HG03025 (cell line): ENCODE measurements around the gene ZNF638.

ENCODE experiments used
- ATAC-seq: cut with Tn5 transposase; IDR thresholded peaks from one replicate; pipeline ENCODE4 v1.9.1; 2021; ENCODE audit warnings: mild to moderate bottlenecking, moderate library complexity; ENCODE audit not compliant: unreplicated experiment, low FRiP score

ZNF638 gene

GRCh38 chr2:71467180-71467815, 135.7 kb downstream of the ZNF638 start:
- no peak for ATAC-seq

DNA sequence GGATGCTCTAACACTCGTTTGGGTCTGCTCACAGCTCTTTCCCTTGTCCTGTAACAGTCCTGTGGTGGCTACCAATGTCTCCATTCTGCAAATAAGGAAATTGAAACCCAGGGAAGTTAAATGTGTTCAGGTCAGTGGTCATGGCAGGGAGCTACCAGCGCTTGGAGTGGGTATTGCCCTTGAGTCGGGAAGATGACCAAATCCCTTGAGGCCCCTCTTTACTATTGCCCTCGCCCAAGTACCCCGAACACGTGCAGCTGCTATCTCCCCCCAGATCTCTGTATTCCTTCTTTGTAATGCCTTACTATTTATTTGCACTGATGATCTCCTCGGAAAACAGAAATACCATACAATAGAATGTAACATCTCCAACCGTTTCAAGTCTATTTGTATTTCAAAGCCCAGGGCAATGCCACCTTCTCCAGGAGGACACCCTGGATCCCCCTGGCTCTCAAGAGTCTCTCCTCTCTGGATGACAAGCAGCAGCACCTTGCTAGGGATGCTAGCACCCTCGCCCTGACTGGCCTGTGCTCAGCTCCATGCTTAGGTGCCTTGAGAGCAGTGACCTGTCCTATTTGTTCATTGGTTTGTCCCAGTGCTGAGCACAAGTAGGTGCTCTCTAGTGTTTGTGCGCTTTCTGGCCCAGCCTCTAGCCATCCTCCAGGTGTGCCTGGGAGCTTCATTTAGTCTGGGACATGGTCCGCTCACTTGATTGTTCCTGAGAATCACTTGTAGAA, 136.9 kb downstream of the ZNF638 start:
- ATAC-seq, result no peak

GRCh38 chr2:71469403-71470398, 138.1 kb downstream of the ZNF638 start:
- ATAC-seq, result no peak

DNA sequence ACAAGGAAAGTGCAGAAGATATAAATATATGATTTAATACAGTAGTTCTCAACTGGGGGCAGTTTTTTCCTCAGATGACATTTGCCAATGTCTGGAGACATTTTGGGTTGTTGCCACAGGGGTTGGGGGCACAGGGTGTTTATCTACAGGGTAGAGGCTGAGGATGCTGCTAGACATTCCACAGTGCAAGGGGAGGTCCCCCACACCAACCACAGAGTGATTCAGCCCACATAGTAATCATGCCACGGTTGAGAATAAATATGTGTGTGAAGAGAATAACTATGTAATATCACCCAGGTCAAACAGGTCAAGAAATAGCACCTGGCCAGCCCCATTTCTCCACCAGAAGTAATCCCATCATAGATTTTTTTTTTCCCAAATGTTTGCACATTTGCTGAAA, 139.7 kb downstream of the ZNF638 start:
- no peak for ATAC-seq

DNA sequence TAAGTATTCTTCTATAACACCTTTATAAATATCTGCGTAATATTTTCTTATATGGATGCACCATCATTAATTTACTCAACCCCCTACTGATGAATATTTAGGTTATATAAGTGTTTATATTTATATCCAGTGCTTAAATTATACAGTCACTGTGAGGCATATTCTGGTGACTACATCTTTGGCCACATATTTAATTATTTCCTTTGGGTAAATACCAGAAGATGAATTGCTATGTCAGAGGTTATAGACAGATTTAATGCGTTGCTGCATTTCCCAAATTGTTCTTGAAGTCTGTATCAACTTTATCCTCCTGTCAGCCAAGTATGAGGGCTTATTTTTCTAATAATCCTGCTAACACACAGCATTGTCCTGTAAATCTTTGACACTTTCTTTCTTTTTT, 140.4 kb downstream of the ZNF638 start:
- no peak for ATAC-seq

DNA sequence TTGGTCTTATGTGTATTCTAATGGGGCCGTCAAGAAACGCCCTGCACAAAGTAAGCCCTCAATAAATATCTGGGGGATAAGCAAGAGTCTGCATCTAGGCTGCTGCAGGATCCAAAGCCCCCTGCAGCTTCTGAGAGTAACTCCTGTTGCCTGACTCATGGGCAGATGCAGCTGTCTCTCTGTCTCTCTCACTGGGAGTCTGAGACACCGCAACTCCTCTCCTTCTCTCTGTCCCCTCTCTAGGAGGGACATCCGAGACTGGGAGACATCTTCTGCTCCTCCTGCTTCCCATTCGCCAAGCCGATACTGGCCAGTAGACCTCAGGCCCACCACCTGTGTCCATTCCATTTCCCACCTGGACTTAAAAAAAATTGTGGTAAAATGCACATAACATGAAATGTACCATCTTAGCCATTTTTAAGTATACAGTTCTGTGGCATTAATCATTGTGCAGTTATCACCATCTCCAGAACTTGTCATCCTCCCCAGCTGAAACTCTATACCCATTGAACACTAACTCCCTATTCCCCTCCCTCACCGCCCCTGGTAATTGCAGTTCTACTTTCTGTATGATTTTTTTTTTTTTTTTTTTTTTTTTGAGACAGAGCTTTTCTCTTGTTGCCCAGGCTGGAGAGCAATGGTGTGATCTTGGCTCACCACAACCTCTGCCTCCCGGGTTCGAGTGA, 141.9 kb downstream of the ZNF638 start:
- ATAC-seq, result no peak

GRCh38 chr2:71474116-71474743, 142.6 kb downstream of the ZNF638 start:
- ATAC-seq, result no peak

DNA sequence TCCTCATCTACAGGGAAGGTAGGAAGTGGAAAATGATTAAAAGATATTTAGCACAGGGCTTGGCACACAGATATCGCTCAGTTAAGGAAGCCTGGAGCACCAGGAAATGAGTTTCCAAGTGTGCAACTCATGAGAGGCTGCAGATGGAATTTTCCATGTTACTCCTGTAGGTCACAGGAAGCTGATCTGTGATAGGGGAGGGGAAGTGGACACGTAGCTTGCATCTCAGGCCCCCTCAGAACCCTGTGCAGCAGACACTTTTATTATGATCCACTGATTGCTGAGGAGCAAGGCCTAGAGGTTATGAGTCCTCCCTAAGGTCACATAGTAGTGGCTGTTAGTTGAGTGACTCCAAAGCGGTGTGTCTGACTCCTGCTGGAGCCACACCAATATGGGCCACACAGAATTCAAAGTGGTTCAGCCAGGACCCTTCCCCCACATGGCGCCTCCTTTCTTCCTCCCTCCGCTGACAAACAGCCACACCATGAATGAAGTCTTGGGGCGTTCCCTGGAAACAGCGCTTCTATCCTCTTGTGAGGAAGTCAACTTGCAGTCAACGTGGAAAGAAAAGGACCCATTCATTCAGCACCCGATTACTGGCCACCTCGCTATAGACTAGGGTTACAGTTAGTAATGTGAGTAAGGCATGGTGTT, 143.3 kb downstream of the ZNF638 start:
- ATAC-seq, result no peak

GRCh38 chr2:71476495-71476894, 144.9 kb downstream of the ZNF638 start:
- no peak for ATAC-seq

DNA sequence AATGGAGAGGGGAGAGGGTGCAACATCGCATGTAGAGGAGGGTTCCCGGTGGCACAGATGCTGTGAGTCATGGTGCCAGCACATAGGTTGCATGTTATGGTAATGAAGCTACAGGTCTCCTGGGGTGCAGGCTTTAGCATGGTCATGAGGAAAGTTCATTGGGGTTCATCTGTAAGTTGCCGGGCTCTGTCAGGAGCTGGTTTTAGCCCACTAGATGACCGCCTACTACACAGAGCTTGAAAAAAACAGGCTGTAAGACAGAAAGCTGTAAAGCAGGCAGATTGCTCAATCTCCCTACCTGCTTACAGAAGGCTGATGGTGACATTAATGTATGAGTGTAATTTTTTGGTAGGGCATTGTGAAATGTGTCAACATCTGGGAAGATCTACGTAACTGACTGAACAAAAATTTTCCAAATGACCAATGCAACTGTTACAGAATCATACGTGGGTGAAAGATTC, 145.7 kb downstream of the ZNF638 start:
- ATAC-seq, result no peak

DNA sequence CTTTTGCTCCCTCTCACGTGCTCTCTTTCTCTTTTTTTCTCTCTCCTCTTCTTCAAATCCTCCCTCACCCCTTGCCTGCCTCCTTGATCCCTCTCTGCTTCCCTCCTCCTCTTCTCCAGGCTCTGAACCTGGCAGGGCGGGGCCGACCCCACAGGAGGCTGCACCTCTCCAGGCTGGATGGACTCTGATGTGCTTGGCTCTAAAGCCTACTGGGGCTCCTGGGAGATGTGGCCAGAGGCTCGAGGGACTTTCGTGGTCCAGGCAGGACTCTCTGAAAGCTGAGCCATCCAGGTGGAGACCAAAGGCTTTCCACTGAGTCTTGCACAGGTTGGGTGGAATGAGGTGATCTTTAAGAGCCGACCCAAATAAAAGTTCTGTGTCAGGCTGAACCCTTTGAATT, 147.2 kb downstream of the ZNF638 start:
- no peak for ATAC-seq

GRCh38 chr2:71479261-71479660, 147.7 kb downstream of the ZNF638 start:
- no peak for ATAC-seq

DNA sequence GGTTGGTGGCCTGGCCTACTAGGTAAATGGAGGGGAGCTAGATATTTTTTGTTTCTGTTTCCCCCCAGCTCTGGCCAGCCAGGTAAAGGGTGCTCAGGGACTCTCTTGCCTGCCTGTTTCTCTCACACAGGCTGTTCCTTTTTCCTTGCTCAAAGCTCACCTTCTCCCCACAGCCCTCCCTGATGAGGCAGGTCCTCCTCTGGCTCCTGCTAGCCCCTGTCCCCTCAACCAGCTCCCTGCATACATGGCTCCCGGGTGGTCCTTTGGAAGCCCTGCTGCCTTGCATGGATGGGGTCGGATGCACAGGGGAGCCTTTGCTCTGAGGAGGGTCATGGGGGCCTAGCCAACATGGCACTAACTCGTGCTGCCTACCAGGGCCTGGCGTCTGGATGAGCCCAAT, 149.5 kb downstream of the ZNF638 start:
- no peak for ATAC-seq

DNA sequence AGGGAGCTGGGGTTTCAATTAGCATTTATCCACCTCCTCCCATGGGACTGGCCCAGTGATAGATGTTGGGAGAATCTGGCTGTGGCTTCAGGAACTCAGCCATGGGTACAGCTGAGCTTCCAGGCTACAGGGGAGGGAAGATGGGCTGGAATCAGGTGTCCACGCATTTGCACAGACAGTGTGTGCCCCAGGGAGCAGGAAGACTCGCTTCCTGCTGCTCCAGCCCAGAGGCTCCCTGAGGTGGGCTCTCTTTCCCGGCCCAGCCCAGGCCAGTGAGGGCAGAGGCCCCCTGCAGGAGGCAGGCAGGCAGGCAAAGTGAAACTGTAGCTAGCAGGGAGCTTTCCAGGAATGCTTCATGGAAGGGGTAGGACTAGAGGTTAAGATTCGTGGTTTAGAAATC, 150.5 kb downstream of the ZNF638 start:
- ATAC-seq, result no peak

DNA sequence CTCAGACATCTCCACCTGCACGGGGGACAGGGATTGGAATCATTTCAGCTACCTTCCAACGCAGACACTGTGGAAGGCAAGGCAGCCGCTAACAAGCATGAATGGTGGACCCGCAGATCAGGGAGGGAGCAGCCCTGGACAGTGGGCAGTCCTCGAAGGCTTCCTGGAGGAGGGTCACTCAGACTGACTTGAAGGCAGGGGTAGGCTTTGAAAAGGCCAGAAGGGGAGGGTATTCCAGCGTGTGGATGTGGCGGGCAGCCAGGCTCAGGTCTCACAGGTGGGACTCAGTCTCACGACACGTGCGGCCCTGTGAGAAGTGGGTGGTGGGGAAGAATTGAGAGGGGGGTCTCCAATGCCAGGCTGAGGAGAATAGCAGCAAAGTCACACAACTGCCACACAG, 151.7 kb downstream of the ZNF638 start:
- ATAC-seq, result no peak

DNA sequence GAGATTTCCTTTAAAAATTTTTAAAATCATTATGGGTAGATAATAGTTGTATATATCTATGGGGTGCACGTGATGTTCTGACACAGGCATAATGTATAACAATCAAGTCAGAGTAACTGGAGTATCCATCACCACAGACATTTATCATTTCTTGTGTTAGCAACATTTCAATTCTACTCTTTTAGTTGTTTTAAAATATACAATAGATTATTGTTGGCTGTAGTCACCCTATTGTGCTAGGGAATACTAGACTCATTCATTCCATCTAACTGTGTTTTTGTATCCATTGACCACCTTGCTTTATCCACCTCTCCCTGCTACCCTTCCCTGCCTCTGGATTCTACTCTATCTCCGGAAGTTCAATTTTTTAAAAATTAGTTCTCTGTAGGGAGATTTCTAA, 152.8 kb downstream of the ZNF638 start:
- ATAC-seq, result no peak
